GM12878 (cell line): Measurements from ENCODE around the gene HEYL. TPM values are rescaled to one million over a fixed set of nuclear protein-coding genes. Genes with fewer than 3 reads are reported as not detected.

Experiments
- polyA plus RNA-seq, 11 experiments: library from polyadenylated mRNA; depleted of rRNA in 4 of 11; unstranded in 6 of 11; stranded (reverse) in 5 of 11; fragments of >200 nt; fragmentation: Nextera tagmentation in 4 of 11; fragmentation: Illumina TruSeq in 1 of 11; extraction: Ambion mirVana in 4 of 11; extraction: Trizol in 1 of 11; gene quantifications; 1 replicate in 1 of 11; 2 replicates in 10 of 11; pipeline versions ENCODE4 v1.2.1 to v1.2.3, GENCODE V29; 2011 to 2016; ENCODE audit warnings: inconsistent platforms in 2 of 11, missing spikeins in 2 of 11, low read depth in 1 of 11
- total RNA-seq, 4 experiments: library from RNA; depleted of rRNA in 3 of 4; stranded (reverse); fragments of >200 nt in 3 of 4; fragmentation: Illumina TruSeq in 1 of 4; extraction: Trizol in 1 of 4; gene quantifications; 2 replicates each; pipeline versions ENCODE4 v1.2.1 to v1.2.3, GENCODE V29; 2013 to 2021

Gene HEYL
- total and polyA plus RNA-seq, 10 of the 15 experiments (the other 5 are each of a cell fraction or from before 2014, with no cell fraction given) = under 0.01 to 0.04 TPM; not detected in 8

Other genes with a start within 250 kb of the HEYL start
Only the 7 nearest of the 8 such genes appear.
- gene BMP8A, start 148.0 kb downstream of the HEYL start, total RNA-seq (2014; rRNA removed) = 0.22 TPM in 1 of 2 replicates, not detected in the other
- not detected in 2 replicates for gene BMP8A, start 148.0 kb downstream of the HEYL start, total RNA-seq (2014; rRNA removed; fragmentation: Illumina TruSeq; extraction: Trizol)
- not detected in 2 replicates for gene BMP8A, start 148.0 kb downstream of the HEYL start, total RNA-seq (2021)
- gene BMP8A, start 148.0 kb downstream of the HEYL start, polyA plus RNA-seq (2011; rRNA removed) = not detected in 2 replicates
- not detected in 2 replicates for gene BMP8A, start 148.0 kb downstream of the HEYL start, polyA plus RNA-seq (2014; fragmentation: Illumina TruSeq; extraction: Trizol)
- not detected for gene BMP8A, start 148.0 kb downstream of the HEYL start, polyA plus RNA-seq (2014; fragmentation: Nextera tagmentation; extraction: Ambion mirVana)
- gene BMP8A, start 148.0 kb downstream of the HEYL start, polyA plus RNA-seq (2014; rRNA removed) = 0.06 TPM in 1 of 2 replicates, not detected in the other
- gene BMP8A, start 148.0 kb downstream of the HEYL start, polyA plus RNA-seq (2016; fragmentation: Nextera tagmentation; extraction: Ambion mirVana) = not detected
- 149 and 153 TPM in 2 replicates for gene PABPC4, start 62.9 kb downstream of the HEYL start, total RNA-seq (2014; rRNA removed)
- gene PABPC4, start 62.9 kb downstream of the HEYL start, total RNA-seq (2014; rRNA removed; fragmentation: Illumina TruSeq; extraction: Trizol) = 117 and 120 TPM in 2 replicates
- gene PABPC4, start 62.9 kb downstream of the HEYL start, total RNA-seq (2021) = 323 and 347 TPM in 2 replicates
- gene PABPC4, start 62.9 kb downstream of the HEYL start, polyA plus RNA-seq (2011; rRNA removed) = 123 and 126 TPM in 2 replicates
- 229 and 320 TPM in 2 replicates for gene PABPC4, start 62.9 kb downstream of the HEYL start, polyA plus RNA-seq (2014; fragmentation: Illumina TruSeq; extraction: Trizol)
- 10 to 100 TPM; 61.4 to 98.9 TPM for gene PABPC4, start 62.9 kb downstream of the HEYL start, polyA plus RNA-seq (2014; fragmentation: Nextera tagmentation; extraction: Ambion mirVana)
- gene PABPC4, start 62.9 kb downstream of the HEYL start, polyA plus RNA-seq (2014; rRNA removed) = 157 and 163 TPM in 2 replicates
- 10 to 100 TPM; 76.1 to 92.6 TPM for gene PABPC4, start 62.9 kb downstream of the HEYL start, polyA plus RNA-seq (2016; fragmentation: Nextera tagmentation; extraction: Ambion mirVana)
- gene NT5C1A, start 32.5 kb upstream of the HEYL start, total RNA-seq (2014; rRNA removed) = 0.17 and 0.49 TPM in 2 replicates
- gene NT5C1A, start 32.5 kb upstream of the HEYL start, total RNA-seq (2014; rRNA removed; fragmentation: Illumina TruSeq; extraction: Trizol) = 0.18 and 0.22 TPM in 2 replicates
- gene NT5C1A, start 32.5 kb upstream of the HEYL start, total RNA-seq (2021) = 0.61 and 0.77 TPM in 2 replicates
- 0.23 and 0.73 TPM in 2 replicates for gene NT5C1A, start 32.5 kb upstream of the HEYL start, polyA plus RNA-seq (2011; rRNA removed)
- gene NT5C1A, start 32.5 kb upstream of the HEYL start, polyA plus RNA-seq (2014; fragmentation: Illumina TruSeq; extraction: Trizol) = 0.24 and 0.29 TPM in 2 replicates
- gene NT5C1A, start 32.5 kb upstream of the HEYL start, polyA plus RNA-seq (2014; fragmentation: Nextera tagmentation; extraction: Ambion mirVana) = under 1 TPM; 0.05 to 0.13 TPM
- gene NT5C1A, start 32.5 kb upstream of the HEYL start, polyA plus RNA-seq (2014; rRNA removed) = 0.28 and 0.46 TPM in 2 replicates
- gene NT5C1A, start 32.5 kb upstream of the HEYL start, polyA plus RNA-seq (2016; fragmentation: Nextera tagmentation; extraction: Ambion mirVana) = under 1 TPM in 1 of 2 experiments, not detected in 1; 0.15 TPM
- 0.06 TPM in 1 of 2 replicates, not detected in the other for gene HPCAL4, start 51.8 kb upstream of the HEYL start, total RNA-seq (2014; rRNA removed)
- gene HPCAL4, start 51.8 kb upstream of the HEYL start, total RNA-seq (2014; rRNA removed; fragmentation: Illumina TruSeq; extraction: Trizol) = 0.05 TPM in 1 of 2 replicates, not detected in the other
- 0.05 and 0.16 TPM in 2 replicates for gene HPCAL4, start 51.8 kb upstream of the HEYL start, total RNA-seq (2021)
- 0.07 and 0.18 TPM in 2 replicates for gene HPCAL4, start 51.8 kb upstream of the HEYL start, polyA plus RNA-seq (2011; rRNA removed)
- gene HPCAL4, start 51.8 kb upstream of the HEYL start, polyA plus RNA-seq (2014; fragmentation: Illumina TruSeq; extraction: Trizol) = 0.06 and 0.13 TPM in 2 replicates
- not detected for gene HPCAL4, start 51.8 kb upstream of the HEYL start, polyA plus RNA-seq (2014; fragmentation: Nextera tagmentation; extraction: Ambion mirVana)
- 0.08 TPM in 1 of 2 replicates, not detected in the other for gene HPCAL4, start 51.8 kb upstream of the HEYL start, polyA plus RNA-seq (2014; rRNA removed)
- gene HPCAL4, start 51.8 kb upstream of the HEYL start, polyA plus RNA-seq (2016; fragmentation: Nextera tagmentation; extraction: Ambion mirVana) = not detected
- 36.6 and 39.6 TPM in 2 replicates for gene PPIE, start 99.2 kb upstream of the HEYL start, total RNA-seq (2014; rRNA removed)
- gene PPIE, start 99.2 kb upstream of the HEYL start, total RNA-seq (2014; rRNA removed; fragmentation: Illumina TruSeq; extraction: Trizol) = 46.6 and 48.0 TPM in 2 replicates
- gene PPIE, start 99.2 kb upstream of the HEYL start, total RNA-seq (2021) = 46.5 and 48.1 TPM in 2 replicates
- 77.8 and 81.1 TPM in 2 replicates for gene PPIE, start 99.2 kb upstream of the HEYL start, polyA plus RNA-seq (2011; rRNA removed)
- 53.4 and 58.7 TPM in 2 replicates for gene PPIE, start 99.2 kb upstream of the HEYL start, polyA plus RNA-seq (2014; fragmentation: Illumina TruSeq; extraction: Trizol)
- 100 to 1,000 TPM; 130 to 163 TPM for gene PPIE, start 99.2 kb upstream of the HEYL start, polyA plus RNA-seq (2014; fragmentation: Nextera tagmentation; extraction: Ambion mirVana)
- gene PPIE, start 99.2 kb upstream of the HEYL start, polyA plus RNA-seq (2014; rRNA removed) = 54.7 and 66.1 TPM in 2 replicates
- gene PPIE, start 99.2 kb upstream of the HEYL start, polyA plus RNA-seq (2016; fragmentation: Nextera tagmentation; extraction: Ambion mirVana) = 10 to 100 TPM; 74.1 to 78.7 TPM
- 0.79 and 1.1 TPM in 2 replicates for gene OXCT2, start 131.7 kb upstream of the HEYL start, total RNA-seq (2014; rRNA removed)
- 0.69 and 1.0 TPM in 2 replicates for gene OXCT2, start 131.7 kb upstream of the HEYL start, total RNA-seq (2014; rRNA removed; fragmentation: Illumina TruSeq; extraction: Trizol)
- gene OXCT2, start 131.7 kb upstream of the HEYL start, total RNA-seq (2021) = 0.98 and 1.9 TPM in 2 replicates
- 0.29 and 0.39 TPM in 2 replicates for gene OXCT2, start 131.7 kb upstream of the HEYL start, polyA plus RNA-seq (2011; rRNA removed)
- 0.13 and 0.57 TPM in 2 replicates for gene OXCT2, start 131.7 kb upstream of the HEYL start, polyA plus RNA-seq (2014; fragmentation: Illumina TruSeq; extraction: Trizol)
- gene OXCT2, start 131.7 kb upstream of the HEYL start, polyA plus RNA-seq (2014; fragmentation: Nextera tagmentation; extraction: Ambion mirVana) = under 1 TPM; 0.06 to 0.31 TPM
- gene OXCT2, start 131.7 kb upstream of the HEYL start, polyA plus RNA-seq (2014; rRNA removed) = 1.7 and 1.8 TPM in 2 replicates
- gene OXCT2, start 131.7 kb upstream of the HEYL start, polyA plus RNA-seq (2016; fragmentation: Nextera tagmentation; extraction: Ambion mirVana) = under 1 TPM; 0.40 to 0.60 TPM
- 0.71 and 1.2 TPM in 2 replicates for gene BMP8B, start 149.2 kb upstream of the HEYL start, total RNA-seq (2014; rRNA removed)
- gene BMP8B, start 149.2 kb upstream of the HEYL start, total RNA-seq (2014; rRNA removed; fragmentation: Illumina TruSeq; extraction: Trizol) = 0.37 and 0.49 TPM in 2 replicates
- gene BMP8B, start 149.2 kb upstream of the HEYL start, total RNA-seq (2021) = 1.2 TPM in 2 replicates
- 0.55 and 0.56 TPM in 2 replicates for gene BMP8B, start 149.2 kb upstream of the HEYL start, polyA plus RNA-seq (2011; rRNA removed)
- gene BMP8B, start 149.2 kb upstream of the HEYL start, polyA plus RNA-seq (2014; fragmentation: Illumina TruSeq; extraction: Trizol) = 1.00 and 1.0 TPM in 2 replicates
- under 1 TPM; 0.23 to 0.37 TPM for gene BMP8B, start 149.2 kb upstream of the HEYL start, polyA plus RNA-seq (2014; fragmentation: Nextera tagmentation; extraction: Ambion mirVana)
- 1.00 and 1.0 TPM in 2 replicates for gene BMP8B, start 149.2 kb upstream of the HEYL start, polyA plus RNA-seq (2014; rRNA removed)
- gene BMP8B, start 149.2 kb upstream of the HEYL start, polyA plus RNA-seq (2016; fragmentation: Nextera tagmentation; extraction: Ambion mirVana) = under 1 TPM; 0.09 to 0.23 TPM